HEK293 (cell line): Measurements from ENCODE around the gene MRTFB.

Experiments used
- CTCF ChIA-PET: fragments of 350-600 bp; formaldehyde crosslinking; extraction: SDS; loops from one replicate; lab custom pipeline; 2021; ENCODE audit warnings: antibody characterized with exemption; lab: Yijun Ruan, JAX
- POLR2A ChIA-PET: fragments of 300-600 bp; formaldehyde crosslinking; extraction: SDS; loops from one replicate; lab custom pipeline; 2020; ENCODE audit warnings: antibody characterized with exemption, inconsistent platforms; lab: Yijun Ruan, JAX
- H3K27ac ChIP-seq: fragments of 200-500 bp; sonication (Bioruptor generic); 2 replicates; pipeline ENCODE4 v1.5.1; 2014; ENCODE audit warnings: low read depth, low read length, control low read depth, inconsistent platforms; ENCODE audit errors: extremely low read depth
- H3K36me3 ChIP-seq, 2 experiments: fragments of 200-500 bp in 1 of 2; sonication (Bioruptor generic) in 1 of 2; 1 replicate in 1 of 2; 2 replicates in 1 of 2; pipeline ENCODE4 v1.5.1; 2014 to 2017; ENCODE audit warnings: inconsistent platforms in 2 of 2, low read length in 2 of 2; ENCODE audit not compliant: control insufficient read depth in 2 of 2, insufficient read depth in 1 of 2
- H3K4me1 ChIP-seq: fragments of 200-500 bp; sonication (Bioruptor generic); 2 replicates; pipeline ENCODE4 v1.5.1; 2014; ENCODE audit warnings: mild to moderate bottlenecking, low read length, inconsistent platforms; ENCODE audit not compliant: control insufficient read depth, insufficient read depth
- H3K4me3 ChIP-seq: 2 replicates; pipeline ENCODE4 v1.5.1; 2011; ENCODE audit warnings: low read depth, mild to moderate bottlenecking, control low read depth, low read length, moderate library complexity
- H3K9me3 ChIP-seq: fragments of 200-500 bp; sonication (Bioruptor generic); 2 replicates; pipeline ENCODE4 v1.5.1; 2014; ENCODE audit warnings: low read depth, low read length, inconsistent platforms; ENCODE audit not compliant: control insufficient read depth, insufficient read depth
- PRDM6 ChIP-seq: fragments of 450-650 bp; formaldehyde crosslinking; IDR thresholded peaks from 2 replicates; pipeline ENCODE4 v1.5.1; 2017; ENCODE audit warnings: missing biosample characterization, missing genetic modification characterization
- SP2 ChIP-seq: fragments of 450-650 bp; formaldehyde crosslinking; IDR thresholded peaks from 2 replicates; pipeline ENCODE4 v1.5.1; 2016; ENCODE audit warnings: missing biosample characterization, missing genetic modification characterization
- TCF7L2 ChIP-seq: IDR thresholded peaks from 2 replicates; pipeline ENCODE4 v1.6.1; 2011; ENCODE audit warnings: low read depth, mild to moderate bottlenecking, inconsistent platforms, low read length, moderate library complexity, borderline replicate concordance
- WT1 ChIP-seq: fragments of 450-650 bp; formaldehyde crosslinking; IDR thresholded peaks from 2 replicates; pipeline ENCODE4 v1.5.1; 2016; ENCODE audit warnings: missing biosample characterization, missing genetic modification characterization
- ZBTB20 ChIP-seq: fragments of 450-650 bp; formaldehyde crosslinking; IDR thresholded peaks from 2 replicates; pipeline ENCODE4 v1.5.1; 2016; ENCODE audit warnings: missing biosample characterization, missing genetic modification characterization
- ZFHX2 ChIP-seq: fragments of 450-650 bp; formaldehyde crosslinking; conservative IDR thresholded peaks from 2 replicates; pipeline ENCODE4 v1.5.1; 2016; ENCODE audit warnings: missing biosample characterization, missing genetic modification characterization
- ZIC2 ChIP-seq: fragments of 450-650 bp; formaldehyde crosslinking; IDR thresholded peaks from 2 replicates; pipeline ENCODE4 v1.5.1; 2016; ENCODE audit warnings: missing biosample characterization, missing genetic modification characterization
- ZNF112 ChIP-seq: fragments of 450-650 bp; formaldehyde crosslinking; IDR thresholded peaks from 2 replicates; pipeline ENCODE4 v1.5.0; 2017; ENCODE audit warnings: missing biosample characterization, missing genetic modification characterization
- ZNF146 ChIP-seq: fragments of 450-650 bp; formaldehyde crosslinking; IDR thresholded peaks from 2 replicates; pipeline ENCODE4 v1.5.1; 2016; ENCODE audit warnings: missing biosample characterization, missing genetic modification characterization
- ZNF155 ChIP-seq: fragments of 450-650 bp; formaldehyde crosslinking; IDR thresholded peaks from 2 replicates; pipeline ENCODE4 v1.5.1; 2016; ENCODE audit warnings: missing biosample characterization, missing genetic modification characterization
- ZNF157 ChIP-seq: fragments of 450-650 bp; formaldehyde crosslinking; IDR thresholded peaks from 2 replicates; pipeline ENCODE4 v1.5.1; 2016; ENCODE audit warnings: missing biosample characterization, missing genetic modification characterization
- ZNF16 ChIP-seq: fragments of 450-650 bp; formaldehyde crosslinking; IDR thresholded peaks from 2 replicates; pipeline ENCODE4 v1.5.1; 2016; ENCODE audit warnings: low read depth, missing biosample characterization, missing genetic modification characterization
- ZNF169 ChIP-seq: fragments of 450-650 bp; formaldehyde crosslinking; IDR thresholded peaks from 2 replicates; pipeline ENCODE4 v1.5.1; 2016; ENCODE audit warnings: missing biosample characterization, missing genetic modification characterization
- ZNF19 ChIP-seq: fragments of 450-650 bp; formaldehyde crosslinking; IDR thresholded peaks from 2 replicates; pipeline ENCODE4; 2016; ENCODE audit warnings: missing biosample characterization, missing genetic modification characterization, low read depth
- ZNF768 ChIP-seq: fragments of 450-650 bp; formaldehyde crosslinking; IDR thresholded peaks from 2 replicates; pipeline ENCODE4 v1.5.1; 2018; ENCODE audit warnings: missing biosample characterization, mild to moderate bottlenecking, missing genetic modification characterization
- ZNF777 ChIP-seq: fragments of 450-650 bp; formaldehyde crosslinking; IDR thresholded peaks from 2 replicates; pipeline ENCODE4 v1.5.1; 2017; ENCODE audit warnings: missing biosample characterization, missing genetic modification characterization, borderline replicate concordance
- ZNF791 ChIP-seq: fragments of 450-650 bp; formaldehyde crosslinking; IDR thresholded peaks from 2 replicates; pipeline ENCODE4 v1.5.1; 2016; ENCODE audit warnings: missing biosample characterization, missing genetic modification characterization
- ZSCAN30 ChIP-seq: fragments of 450-650 bp; IDR thresholded peaks from 2 replicates; pipeline ENCODE4 v1.5.1; 2018; ENCODE audit warnings: missing biosample characterization, mild to moderate bottlenecking, missing genetic modification characterization, moderate library complexity
- TF ChIP-seq, protein P1 (sequence below): fragments of 450-650 bp; formaldehyde crosslinking; IDR thresholded peaks from 2 replicates; pipeline ENCODE4 v1.5.1; 2016; ENCODE audit warnings: missing biosample characterization, missing genetic modification characterization

The MRTFB gene

DNA sequence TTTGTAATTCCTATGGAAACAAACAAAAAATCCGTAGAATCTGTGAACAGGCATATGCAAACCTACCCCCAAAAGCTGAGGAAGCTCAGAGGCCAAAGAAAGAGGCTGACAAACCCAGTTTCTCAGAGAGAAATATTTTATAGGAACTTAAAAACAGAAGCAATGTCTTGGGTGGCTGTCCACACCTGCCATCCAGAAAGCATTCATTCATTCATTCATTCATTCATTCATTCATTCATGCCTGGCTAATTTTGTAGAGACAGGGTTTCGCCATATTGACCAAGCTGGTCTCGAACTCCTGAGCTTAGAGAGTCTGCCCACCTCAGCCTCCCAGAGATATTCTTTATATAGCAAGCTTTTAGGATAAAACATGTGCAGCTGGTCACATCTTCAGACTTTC, 154.3 kb downstream of the MRTFB start (continued):
- TF ChIP-seq ZNF169 (no peak), SP2 (no peak)

- TF ChIP-seq ZFHX2 (tag by site-specific recombination): peak; percentile 62
- no peak for TF ChIP-seq WT1 (tag by site-specific recombination)
- TF ChIP-seq ZIC2: peak; percentile 55; the same call in 1 of the 2 replicates
- 0 out of 2 replicates have a peak, but pooled peaks have one; percentile 30 for TF ChIP-seq PRDM6 (tag by site-specific recombination)
- no peak for TF ChIP-seq ZNF768 (tag by site-specific recombination)
- TF ChIP-seq ZNF146 (tag by site-specific recombination): no peak
- no peak for TF ChIP-seq ZNF19 (tag by site-specific recombination)
- TF ChIP-seq, protein P1, sequence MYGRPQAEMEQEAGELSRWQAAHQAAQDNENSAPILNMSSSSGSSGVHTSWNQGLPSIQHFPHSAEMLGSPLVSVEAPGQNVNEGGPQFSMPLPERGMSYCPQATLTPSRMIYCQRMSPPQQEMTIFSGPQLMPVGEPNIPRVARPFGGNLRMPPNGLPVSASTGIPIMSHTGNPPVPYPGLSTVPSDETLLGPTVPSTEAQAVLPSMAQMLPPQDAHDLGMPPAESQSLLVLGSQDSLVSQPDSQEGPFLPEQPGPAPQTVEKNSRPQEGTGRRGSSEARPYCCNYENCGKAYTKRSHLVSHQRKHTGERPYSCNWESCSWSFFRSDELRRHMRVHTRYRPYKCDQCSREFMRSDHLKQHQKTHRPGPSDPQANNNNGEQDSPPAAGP: no peak
- no peak for TF ChIP-seq ZSCAN30 (tag by site-specific recombination)
- TF ChIP-seq ZNF16 (tag by site-specific recombination): no peak
- CTCF ChIA-PET: interaction anchor here (0.5 to 1.9 kb wide), 3 partner anchors 17 to 385 kb away, joined by 3 to 7 read pairs (median 4); no protein-coding TSS in a partner anchor
- POLR2A ChIA-PET: no interaction called here
Measured at GRCh38 chr16:14232106-14232864, 161.2 kb downstream of the MRTFB start.

DNA sequence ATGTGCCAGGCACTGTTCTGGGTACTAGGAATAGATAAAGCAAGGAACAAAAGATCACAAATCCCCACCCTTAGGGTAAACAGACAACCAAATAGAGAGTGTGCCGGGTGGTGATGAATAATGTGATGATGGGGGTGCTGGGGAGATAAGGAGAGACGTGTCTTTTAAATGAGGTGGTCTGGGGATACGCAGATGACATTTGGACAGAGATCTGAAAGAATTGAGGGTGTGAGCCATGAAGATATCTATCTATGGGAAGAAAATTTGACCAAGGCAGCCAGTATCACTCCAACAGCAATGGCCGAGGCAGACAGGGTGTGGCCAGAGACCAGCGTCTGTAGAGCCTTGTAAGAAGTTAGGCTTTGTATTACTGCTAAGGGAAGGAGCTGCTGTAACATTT, 165.3 kb downstream of the MRTFB start:
- H3K27ac ChIP-seq: no peak overlapping the region
- H3K9me3 ChIP-seq: no peaks in the 10 kb centered on the region
- ChIA-PET POLR2A (no interaction called here), CTCF (interaction anchor here (1.1 to 2.1 kb wide), 2 partner anchors 14 to 313 kb away, joined by 3 to 16 read pairs; no protein-coding TSS in a partner anchor)
- H3K4me1 ChIP-seq: no peaks in the 10 kb centered on the region
- H3K4me3 ChIP-seq: no peak overlapping the region
- H3K36me3 ChIP-seq: peaks cover 8 to 67% of the 10 kb centered on the region in 2 experiments
- TF ChIP-seq ZNF157 (tag by site-specific recombination) (no peak), TCF7L2 (no peak), ZNF777 (tag by site-specific recombination) (no peak), ZIC2 (no peak), ZNF155 (no peak), ZNF791 (tag by site-specific recombination) (no peak)

More at GRCh38 chr16:14232106-14232864, 161.2 kb downstream of the MRTFB start:
- H3K36me3 ChIP-seq: peaks cover 8 to 29% of the 10 kb centered on the region in 2 experiments; a peak in 2 of 3 replicates
- no peak overlapping the region for H3K27ac ChIP-seq
- no peaks in the 10 kb centered on the region for H3K9me3 ChIP-seq
- H3K4me3 ChIP-seq: no peak overlapping the region
- no peaks in the 10 kb centered on the region for H3K4me1 ChIP-seq

GRCh38 chr16:14238756-14239155, 167.6 kb downstream of the MRTFB start:
- Histone ChIP-seq H3K4me3 (no peak overlapping the region), H3K9me3 (no peaks in the 10 kb centered on the region), H3K27ac (no peak overlapping the region), H3K36me3 (peaks cover 5 to 77% of the 10 kb centered on the region in 2 experiments), H3K4me1 (no peaks in the 10 kb centered on the region)
- TF ChIP-seq ZBTB20 (tag by site-specific recombination) (no peak), ZNF112 (tag by site-specific recombination) (peak; percentile 91)
- ChIA-PET POLR2A (no interaction called here), CTCF (interaction anchor here (0.9 to 2.1 kb wide), 3 partner anchors 10 to 11 kb away, joined by 3 to 16 read pairs (median 4); no protein-coding TSS in a partner anchor)
